GM19238 (cell line): ENCODE data around the gene TUBG1.
"Not testable (repeated sequence)": the region's sequence is repeated elsewhere in the genome, so short reads cannot be mapped to it uniquely, and the experiment has no call there.

Experiments
- DNase-seq: peaks from one replicate; pipeline ENCODE4 v3.0.0; 2011; ENCODE audit warnings: low spot score; ENCODE audit not compliant: insufficient read length

Gene TUBG1

GRCh38 chr17:42623271-42623670, 13.8 kb downstream of the TUBG1 start:
- no peak for DNase-seq

- DNase-seq: no peak
These were observed 14.5 kb downstream of the TUBG1 start for GRCh38 chr17:42623732-42624596.

- DNase-seq: not testable (repeated sequence)
These were observed 17.7 kb downstream of the TUBG1 start for GRCh38 chr17:42627032-42627764.

- DNase-seq: no peak
These were observed 20.0 kb downstream of the TUBG1 start for GRCh38 chr17:42629411-42630009.

GRCh38 chr17:42632949-42633444, 23.5 kb downstream of the TUBG1 start:
- no peak for DNase-seq

- no peak for DNase-seq
These were observed 30.1 kb downstream of the TUBG1 start for GRCh38 chr17:42639525-42640113.

- no peak for DNase-seq
These were observed 30.6 kb downstream of the TUBG1 start for GRCh38 chr17:42640121-42640520.

GRCh38 chr17:42642336-42642735, 32.9 kb downstream of the TUBG1 start:
- no peak for DNase-seq

GRCh38 chr17:42647778-42648177, 38.3 kb downstream of the TUBG1 start:
- no peak for DNase-seq

GRCh38 chr17:42651392-42651791, 41.9 kb downstream of the TUBG1 start:
- no peak for DNase-seq

- DNase-seq: no peak
These were observed 44.0 kb downstream of the TUBG1 start for GRCh38 chr17:42653179-42654124.

GRCh38 chr17:42655528-42655927, 46.0 kb downstream of the TUBG1 start:
- DNase-seq: no peak

GRCh38 chr17:42657824-42658588, 48.5 kb downstream of the TUBG1 start:
- DNase-seq: no peak

- DNase-seq: no peak
These were observed 49.8 kb downstream of the TUBG1 start, which contains the start of gene TUBG2 for GRCh38 chr17:42659079-42659931. TUBG2 (plus strand) TSS chr17:42659284; CDS start chr17:42659504, 220 bp downstream.

GRCh38 chr17:42659932-42660274, 50.4 kb downstream of the TUBG1 start:
- DNase-seq: not testable (repeated sequence)

- DNase-seq: no peak
These were observed 51.3 kb downstream of the TUBG1 start for GRCh38 chr17:42660692-42661345.
